Activated CD8-positive, alpha-beta memory T cell treated with anti-CD3 and anti-CD28 coated beads, Interleukin-2, amount 10 ng/mL, durations not matched to agents 7 days and 5 days (primary cell): ENCODE data around the gene TOPORS. TPM values are rescaled to one million over a fixed set of nuclear protein-coding genes. Genes with fewer than 3 reads are reported as not detected.

Experiments used
- ATAC-seq: fragments of 150-1000 bp; cut with Tn5 transposase; one replicate; pipeline ENCODE4 v1.10.0; 2021; ENCODE audit warnings: moderate library complexity
- CTCF ChIA-PET: fragments of 350-600 bp; sonication (Branson Sonifier 250); formaldehyde crosslinking; loops from one replicate; lab custom pipeline; 2021; ENCODE audit warnings: antibody characterized with exemption; lab: Charles Lee
- DNase-seq: peaks from one replicate; pipeline ENCODE4 v3.0.0-alpha.2; 2020
- H3K27ac Mint-ChIP-seq: one replicate; pipeline ENCODE4 v1.8.0; 2021; ENCODE audit warnings: mild to moderate bottlenecking, mixed read lengths
- H3K27me3 Mint-ChIP-seq: one replicate; pipeline ENCODE4 v1.8.0; 2021; ENCODE audit warnings: mixed read lengths
- H3K36me3 Mint-ChIP-seq: one replicate; pipeline ENCODE4 v1.8.0; 2021; ENCODE audit warnings: mild to moderate bottlenecking, mixed read lengths
- H3K4me1 Mint-ChIP-seq: one replicate; pipeline ENCODE4 v1.8.0; 2021; ENCODE audit warnings: mixed read lengths
- H3K4me3 Mint-ChIP-seq: one replicate; pipeline ENCODE4 v1.8.0; 2021; ENCODE audit warnings: mild to moderate bottlenecking, moderate library complexity, mixed read lengths
- H3K9me3 Mint-ChIP-seq: one replicate; pipeline ENCODE4 v1.8.0; 2022; ENCODE audit warnings: low read depth, mixed read lengths
- total RNA-seq, 2 experiments: library from RNA; stranded (reverse); gene quantifications; one replicate each; pipeline ENCODE4 v1.2.3, GENCODE V29; 2021

The TOPORS gene
- total RNA-seq, 2 experiments from 2014 or later: 12.1 to 15.2 TPM

DNA sequence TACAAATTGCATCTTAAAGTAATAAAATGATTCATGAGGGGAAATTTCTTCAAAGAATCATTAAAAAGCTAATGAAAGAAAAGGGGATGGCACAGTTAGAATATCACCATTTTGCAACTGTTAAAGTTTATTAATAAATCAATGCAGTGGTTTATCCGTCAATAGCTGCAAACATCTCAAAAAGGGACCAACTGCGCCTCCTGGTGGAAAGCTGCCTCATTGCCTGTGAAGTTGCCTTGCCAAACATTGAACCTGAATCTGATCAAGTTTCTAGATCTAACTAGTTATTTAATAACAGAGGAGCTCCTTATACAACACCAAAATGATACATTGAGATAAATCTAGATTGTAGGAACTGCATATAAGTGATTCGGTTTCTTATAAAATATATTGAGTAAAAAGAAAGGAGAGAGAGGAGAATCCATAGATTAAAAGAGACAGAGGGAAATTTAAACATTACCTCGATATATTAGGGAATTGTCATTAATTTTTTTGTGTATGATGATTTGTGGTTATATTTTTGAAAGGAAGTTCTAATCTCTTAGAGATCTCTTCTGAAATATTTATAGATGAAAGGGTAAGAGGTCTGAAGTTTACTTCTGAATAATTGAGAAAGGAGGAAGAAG lies 27.4 kb upstream of the TOPORS start:
- Mint-ChIP-seq H3K4me1 (peaks cover 17% of the 10 kb centered on the region), H3K27ac (no peak overlapping the region), H3K9me3 (no peaks in the 10 kb centered on the region), H3K27me3 (peaks cover 18% of the 10 kb centered on the region), H3K36me3 (no peaks in the 10 kb centered on the region), H3K4me3 (no peak overlapping the region)
- DNase-seq (peak; percentile 84), ATAC-seq (peak; percentile 81)
- CTCF ChIA-PET: interaction anchor here (0.6 to 12.5 kb wide), 27 partner anchors 8 to 397 kb away, joined by 3 to 454 read pairs (median 4); partner anchors contain the start of genes ACO1, RIGI, SMIM27 and TOPORS

DNA sequence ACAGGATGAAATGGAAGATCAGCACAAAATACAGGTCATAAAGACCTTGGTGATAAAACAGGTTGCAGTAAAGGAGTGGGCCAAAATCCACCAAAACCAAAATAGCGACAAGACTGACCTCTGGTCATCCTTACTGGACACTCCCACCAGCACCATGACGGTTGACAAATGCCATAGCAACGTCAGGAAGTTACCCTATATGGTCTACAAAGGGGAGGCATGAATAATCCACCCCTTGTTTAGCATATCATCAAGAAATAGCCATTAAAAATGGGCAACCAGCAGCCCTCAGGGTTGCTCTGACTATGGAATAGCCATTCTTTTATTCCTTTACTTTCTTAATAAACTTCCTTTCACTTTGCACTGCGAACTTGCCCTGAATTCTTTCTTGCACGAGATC lies 26.6 kb upstream of the TOPORS start:
- Mint-ChIP-seq H3K27ac (no peak overlapping the region), H3K27me3 (peaks cover 15% of the 10 kb centered on the region), H3K4me3 (no peak overlapping the region), H3K4me1 (peaks cover 18% of the 10 kb centered on the region), H3K36me3 (no peaks in the 10 kb centered on the region), H3K9me3 (no peaks in the 10 kb centered on the region)
- ATAC-seq: no peak
- DNase-seq: no peak
- CTCF ChIA-PET: interaction anchor here (1.0 to 12.5 kb wide), 16 partner anchors 9 to 398 kb away, joined by 3 to 454 read pairs (median 6); partner anchors contain the start of gene ACO1

DNA sequence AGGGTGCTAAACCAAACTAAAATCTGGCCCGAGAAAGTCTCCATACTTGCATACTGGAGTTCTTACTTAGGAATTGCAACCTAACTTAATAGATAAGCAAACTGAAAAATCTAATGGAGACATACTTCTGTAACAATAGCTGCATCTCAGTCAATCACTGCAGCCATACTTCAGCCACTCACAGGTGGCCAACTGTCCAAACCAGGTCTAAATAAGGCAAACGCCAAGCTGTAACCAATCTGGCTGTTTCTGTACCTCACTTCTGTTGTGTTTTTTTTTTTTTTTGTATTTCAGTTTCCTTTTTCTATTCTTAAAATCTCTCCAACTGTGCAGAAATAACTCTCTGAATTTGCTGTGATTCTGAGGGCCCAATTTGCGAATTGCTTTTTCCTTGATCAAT lies 24.9 kb upstream of the TOPORS start:
- Mint-ChIP-seq H3K36me3 (no peaks in the 10 kb centered on the region), H3K4me1 (peaks cover 27% of the 10 kb centered on the region), H3K9me3 (no peaks in the 10 kb centered on the region), H3K4me3 (no peak overlapping the region), H3K27me3 (peaks cover 13% of the 10 kb centered on the region), H3K27ac (no peak overlapping the region)
- ATAC-seq (no peak), DNase-seq (no peak)
- CTCF ChIA-PET: interaction anchor here (1.1 to 12.5 kb wide), 3 partner anchors 27 to 200 kb away, joined by 3 to 454 read pairs (median 83); partner anchors contain the start of gene ACO1

DNA sequence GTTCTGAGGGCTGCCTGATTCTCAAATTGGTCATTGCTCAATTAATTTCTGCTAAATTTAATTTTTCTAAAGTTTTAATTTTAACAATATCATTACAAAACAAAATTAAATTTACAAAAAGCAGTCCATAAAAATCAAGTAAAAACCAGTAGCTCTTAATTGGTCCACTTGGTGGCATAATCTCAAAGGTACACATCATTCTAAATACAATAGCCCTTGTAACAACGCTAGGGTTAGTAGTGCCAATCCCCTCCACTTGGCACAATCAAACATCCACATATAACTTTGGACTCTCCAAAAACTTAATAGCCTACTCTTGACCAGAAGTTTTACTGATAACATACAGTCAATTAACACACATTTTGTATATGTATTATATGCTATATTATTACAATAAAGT lies 22.5 kb upstream of the TOPORS start:
- H3K36me3 Mint-ChIP-seq: peaks cover 2% of the 10 kb centered on the region
- DNase-seq: no peak
- H3K9me3 Mint-ChIP-seq: no peaks in the 10 kb centered on the region
- no peak for ATAC-seq
- no peak overlapping the region for H3K27ac Mint-ChIP-seq
- H3K27me3 Mint-ChIP-seq: peaks cover 8% of the 10 kb centered on the region
- H3K4me1 Mint-ChIP-seq: peaks cover 35% of the 10 kb centered on the region
- CTCF ChIA-PET: interaction anchor here (0.7 to 12.5 kb wide), 7 partner anchors 9 to 198 kb away, joined by 3 to 454 read pairs (median 18); partner anchors contain the start of genes ACO1, RIGI, SMIM27 and TOPORS
- no peak overlapping the region for H3K4me3 Mint-ChIP-seq

DNA sequence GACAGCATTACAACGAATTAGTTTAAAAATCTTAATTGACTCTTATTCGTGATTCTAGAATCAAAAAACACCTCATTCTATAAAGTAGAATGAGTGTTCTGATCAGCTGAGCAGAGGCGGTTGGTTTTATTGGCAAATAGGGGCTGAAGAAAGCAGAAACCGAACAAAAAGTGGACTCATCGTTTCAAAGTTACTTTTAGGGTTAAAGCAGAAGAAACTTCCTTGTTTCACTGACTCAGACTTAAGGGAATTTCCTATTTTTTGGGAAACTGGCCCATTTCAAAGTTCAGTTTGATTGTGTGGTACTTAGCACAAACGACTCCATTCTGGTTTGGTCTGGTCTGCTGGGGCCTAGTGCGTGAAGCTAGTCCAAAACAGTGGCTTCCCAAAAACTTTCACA lies 21.4 kb upstream of the TOPORS start:
- ATAC-seq (no peak), DNase-seq (no peak)
- CTCF ChIA-PET: interaction anchor here (0.6 to 12.5 kb wide), 11 partner anchors 8 to 602 kb away, joined by 3 to 454 read pairs (median 4); partner anchors contain the start of genes ACO1, RIGI, SMIM27 and TOPORS
- Mint-ChIP-seq H3K36me3 (peaks cover 3% of the 10 kb centered on the region), H3K27ac (peak overlapping the region; percentile 98), H3K9me3 (no peaks in the 10 kb centered on the region), H3K4me1 (peaks cover 28% of the 10 kb centered on the region), H3K27me3 (peaks cover 7% of the 10 kb centered on the region), H3K4me3 (peak overlapping the region; percentile 97)

DNA sequence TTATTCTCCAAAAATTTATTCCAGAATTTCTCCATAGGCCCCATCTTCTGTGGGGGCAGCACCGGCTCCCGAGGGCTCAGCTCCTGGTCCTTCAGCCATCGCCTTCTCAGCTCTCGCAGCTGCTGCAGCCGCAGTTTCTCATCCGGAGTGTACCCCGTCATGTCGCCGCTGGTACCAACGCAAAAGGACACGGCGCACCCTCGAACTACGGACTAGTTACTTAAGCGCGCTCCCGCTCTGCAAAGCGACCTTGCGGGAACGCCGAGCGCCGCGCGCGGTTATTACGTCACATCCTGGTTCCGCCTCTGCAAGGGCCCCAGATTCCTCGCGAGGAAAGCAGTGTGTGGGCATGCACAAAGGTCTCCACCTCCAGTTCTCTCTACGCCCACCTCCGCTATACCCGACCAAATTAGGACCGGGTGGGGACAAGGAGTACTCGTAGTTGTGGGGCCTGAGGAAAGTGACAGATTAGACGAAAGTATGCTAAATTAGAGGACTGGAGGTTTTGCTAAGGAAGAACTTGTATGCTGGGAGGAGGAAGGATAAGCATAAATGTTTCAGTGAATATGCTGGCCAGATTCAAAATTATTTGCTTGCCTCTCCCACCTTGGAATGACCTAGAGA lies 20.6 kb upstream of the TOPORS start, which contains the start of gene NDUFB6:
Gene NDUFB6 (minus strand): TSS at position 260 of the 624 bp plus-strand sequence. CDS start 99 bp downstream, at position 161.
- ATAC-seq: peak; percentile 92
- peaks cover 26% of the 10 kb centered on the region for H3K4me1 Mint-ChIP-seq
- H3K36me3 Mint-ChIP-seq: peaks cover 7% of the 10 kb centered on the region
- H3K27ac Mint-ChIP-seq: peak within 1 kb of the TSS; percentile 98
- peak; percentile 98 for DNase-seq
- no peaks in the 10 kb centered on the region for H3K27me3 Mint-ChIP-seq
- CTCF ChIA-PET: interaction anchor here (0.6 to 12.5 kb wide), 12 partner anchors 9 to 431 kb away, joined by 3 to 454 read pairs (median 6); partner anchors contain the start of genes ACO1, RIGI, SMIM27 and TOPORS
- H3K9me3 Mint-ChIP-seq: no peaks in the 10 kb centered on the region
- H3K4me3 Mint-ChIP-seq: peak within 1 kb of the TSS; percentile 97

DNA sequence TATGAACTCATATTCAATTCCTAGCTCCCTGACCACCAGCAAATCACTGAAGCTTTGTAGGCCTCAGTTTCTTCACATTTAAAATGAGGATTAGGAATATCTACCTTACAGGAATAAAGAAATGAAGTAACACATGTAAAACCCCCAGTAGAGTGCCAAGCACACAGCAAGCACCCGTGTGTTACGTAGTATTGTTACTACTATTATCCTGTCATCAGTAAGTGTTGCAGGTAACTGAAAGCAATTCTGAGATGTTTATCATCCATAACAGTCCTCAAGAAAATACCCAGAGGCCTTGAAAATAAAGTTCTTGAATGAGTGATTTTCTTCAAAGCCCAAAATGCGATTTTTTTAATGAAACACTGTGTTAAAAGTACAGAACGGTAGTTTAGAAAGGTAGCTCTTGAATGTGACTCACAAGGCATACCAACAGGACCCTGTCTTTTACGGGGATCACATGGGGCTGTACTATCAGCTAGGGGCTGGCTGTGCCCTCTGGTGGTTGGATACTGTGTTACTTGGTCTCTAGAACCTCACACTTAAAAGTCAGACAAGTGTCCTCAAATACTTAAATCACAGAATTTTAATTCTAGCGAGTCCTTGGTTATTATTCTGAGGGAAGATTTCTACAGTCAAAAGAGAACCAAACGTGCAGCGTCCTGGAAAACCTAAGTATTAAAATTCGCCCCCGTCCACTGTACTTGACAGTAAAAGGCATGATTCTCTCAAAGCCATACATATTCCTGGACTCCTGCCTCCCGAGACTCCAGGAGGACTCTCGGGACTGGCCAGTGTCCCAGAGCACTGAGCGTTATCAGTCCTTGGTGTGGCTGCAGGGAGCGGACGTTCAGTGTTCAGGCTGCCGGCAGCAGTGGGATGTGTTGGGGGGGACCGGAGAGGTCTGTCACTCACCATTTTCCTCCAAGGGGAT lies 19.8 kb upstream of the TOPORS start:
- CTCF ChIA-PET: interaction anchor here (0.6 to 12.5 kb wide), 17 partner anchors 9 to 452 kb away, joined by 3 to 454 read pairs (median 4); partner anchors contain the start of genes ACO1, DNAJA1, RIGI and SMIM27
- Mint-ChIP-seq H3K27ac (peak overlapping the region; percentile 98), H3K27me3 (no peaks in the 10 kb centered on the region), H3K9me3 (no peaks in the 10 kb centered on the region), H3K36me3 (peaks cover 11% of the 10 kb centered on the region), H3K4me3 (peak overlapping the region; percentile 97), H3K4me1 (peaks cover 27% of the 10 kb centered on the region)
- peak; percentile 85 for ATAC-seq
- peak; percentile 89 for DNase-seq

DNA sequence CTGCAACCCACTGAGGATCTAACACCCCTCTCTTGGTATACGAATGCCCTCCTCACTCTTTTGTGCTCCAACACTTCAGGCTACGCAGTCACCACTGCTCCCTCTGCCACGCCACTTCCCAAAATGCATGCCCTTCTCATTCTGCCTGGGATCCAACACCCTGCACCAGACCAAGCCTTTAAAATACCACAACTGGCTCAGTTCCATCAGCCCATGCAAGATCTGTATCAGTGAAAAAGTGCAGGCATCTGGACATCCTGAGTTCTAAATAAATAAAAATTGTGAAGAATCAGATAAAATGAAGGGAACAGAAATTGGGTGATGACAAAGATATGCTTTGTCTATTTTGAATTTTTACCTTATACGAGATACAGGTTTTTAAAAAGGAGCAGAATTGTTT lies 17.9 kb upstream of the TOPORS start:
- CTCF ChIA-PET: no interaction called here
- Mint-ChIP-seq H3K27me3 (no peaks in the 10 kb centered on the region), H3K9me3 (no peaks in the 10 kb centered on the region), H3K4me3 (no peak overlapping the region), H3K36me3 (peaks cover 26% of the 10 kb centered on the region), H3K4me1 (peaks cover 43% of the 10 kb centered on the region), H3K27ac (peak overlapping the region; percentile 25)
- DNase-seq (no peak), ATAC-seq (no peak)

DNA sequence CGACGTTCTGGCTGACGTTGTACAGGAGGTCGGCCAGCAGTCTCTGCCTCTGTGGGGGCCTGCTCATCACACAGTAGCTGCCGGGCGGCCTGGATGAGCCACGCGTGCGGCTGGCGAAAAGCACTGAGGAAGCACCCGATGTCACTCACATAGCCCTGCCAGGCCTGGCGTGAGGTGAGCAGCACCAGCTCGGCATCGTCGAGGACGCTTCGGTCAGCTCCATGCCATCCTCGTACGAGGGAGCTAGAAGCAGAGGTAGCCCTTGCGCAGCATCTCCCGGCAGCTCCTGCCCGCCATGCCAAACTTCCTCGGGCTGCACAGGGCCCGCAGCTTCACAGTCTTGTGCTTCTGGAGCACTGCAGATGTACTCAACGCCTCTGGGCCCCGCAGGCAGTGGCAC lies 14.4 kb upstream of the TOPORS start:
- no peaks in the 10 kb centered on the region for H3K9me3 Mint-ChIP-seq
- no peaks in the 10 kb centered on the region for H3K27me3 Mint-ChIP-seq
- CTCF ChIA-PET: interaction anchor here (3.1 to 3.2 kb wide), 2 partner anchors 15 to 188 kb away, joined by 10 to 19 read pairs; partner anchors contain the start of genes SMIM27 and TOPORS
- H3K4me3 Mint-ChIP-seq: no peak overlapping the region
- peaks cover 31% of the 10 kb centered on the region for H3K36me3 Mint-ChIP-seq
- no peak for DNase-seq
- H3K4me1 Mint-ChIP-seq: peaks cover 30% of the 10 kb centered on the region
- no peak overlapping the region for H3K27ac Mint-ChIP-seq
- ATAC-seq: no peak

DNA sequence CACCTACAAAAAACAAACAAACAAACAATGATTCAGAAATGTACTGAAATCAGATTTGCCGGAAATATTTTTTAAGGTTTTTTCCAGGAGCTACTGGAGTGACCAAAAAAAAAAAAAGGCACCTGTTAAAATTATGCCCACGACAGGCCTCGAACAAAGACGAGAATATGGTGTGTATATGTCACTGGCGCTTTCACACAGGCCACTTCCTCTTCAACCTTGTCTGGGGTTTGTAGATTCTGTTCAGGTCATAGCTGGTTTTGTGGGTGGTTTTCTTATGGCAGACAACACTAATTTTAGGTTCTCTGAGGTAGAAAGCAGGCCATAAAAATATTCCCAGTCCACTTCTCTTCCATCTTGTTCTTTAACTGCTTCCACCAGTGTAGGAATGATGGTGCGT lies 13.6 kb upstream of the TOPORS start:
- Mint-ChIP-seq H3K27ac (peak overlapping the region; percentile 44), H3K27me3 (no peaks in the 10 kb centered on the region), H3K36me3 (peaks cover 32% of the 10 kb centered on the region), H3K9me3 (no peaks in the 10 kb centered on the region), H3K4me1 (peaks cover 25% of the 10 kb centered on the region), H3K4me3 (peak overlapping the region; percentile 1)
- CTCF ChIA-PET: interaction anchor here (0.8 to 3.1 kb wide), 6 partner anchors 8 to 187 kb away, joined by 3 to 19 read pairs (median 5); partner anchors contain the start of genes SMIM27 and TOPORS
- peak; percentile 56 for DNase-seq
- ATAC-seq: peak; percentile 77

DNA sequence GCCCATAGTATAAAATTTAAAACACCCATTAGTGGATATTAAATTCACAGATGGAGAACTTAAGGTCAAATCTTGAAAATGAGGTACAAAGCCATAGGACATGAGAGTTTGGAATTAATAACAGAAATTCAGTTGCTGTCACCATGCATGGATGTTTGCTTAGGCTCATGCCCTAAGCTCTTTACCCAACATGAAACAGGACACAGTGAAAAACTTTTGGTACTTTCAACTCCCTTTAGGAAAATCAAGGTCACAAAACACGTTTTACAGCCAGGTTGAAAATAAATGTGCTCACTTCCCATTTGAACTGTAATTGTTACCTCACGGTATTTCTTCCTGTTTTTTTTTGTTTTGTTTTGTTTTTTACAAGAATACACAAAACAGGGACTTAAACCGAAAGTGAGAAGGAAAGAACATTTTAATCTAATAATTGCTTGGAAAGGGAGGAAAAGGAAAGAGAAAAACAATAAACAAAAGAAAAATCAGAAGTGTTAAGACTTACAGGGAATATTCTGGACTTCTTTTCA lies 6.1 kb upstream of the TOPORS start:
- H3K27me3 Mint-ChIP-seq: no peaks in the 10 kb centered on the region
- CTCF ChIA-PET: interaction anchor here (0.9 kb wide), 1 partner anchor 22 kb away, joined by 3 read pairs; no protein-coding TSS in a partner anchor
- no peaks in the 10 kb centered on the region for H3K9me3 Mint-ChIP-seq
- H3K27ac Mint-ChIP-seq: no peak overlapping the region
- H3K4me3 Mint-ChIP-seq: no peak overlapping the region
- DNase-seq (no peak), ATAC-seq (no peak)
- H3K4me1 Mint-ChIP-seq: peaks cover 16% of the 10 kb centered on the region
- H3K36me3 Mint-ChIP-seq: peaks cover 18% of the 10 kb centered on the region

DNA sequence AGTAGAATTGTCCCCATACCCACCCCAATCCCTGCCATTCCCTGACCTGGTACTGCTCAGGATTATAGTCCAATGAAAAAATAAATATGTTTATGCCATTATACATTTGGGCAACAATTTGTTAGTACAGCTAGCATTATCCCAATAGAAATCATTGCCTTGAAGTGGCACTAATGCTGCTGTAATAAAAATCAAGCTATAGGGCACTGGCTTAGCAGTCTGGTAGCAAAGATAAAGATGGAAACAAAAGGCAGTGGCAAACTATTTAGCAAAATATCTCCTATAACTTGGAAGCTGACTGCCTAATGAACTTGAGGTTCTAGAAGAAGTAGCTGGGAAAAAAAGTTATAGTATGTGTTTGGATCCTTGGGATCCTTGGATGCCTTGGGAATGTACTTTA lies 2.2 kb upstream of the TOPORS start:
- Mint-ChIP-seq H3K27me3 (no peaks in the 10 kb centered on the region), H3K4me3 (no peak overlapping the region), H3K9me3 (no peaks in the 10 kb centered on the region), H3K27ac (no peak overlapping the region), H3K4me1 (peaks cover 28% of the 10 kb centered on the region), H3K36me3 (peaks cover 16% of the 10 kb centered on the region)
- no peak for DNase-seq
- CTCF ChIA-PET: interaction anchor here (1.2 to 1.5 kb wide), 3 partner anchors 11 to 176 kb away, joined by 3 to 7 read pairs (median 4); no protein-coding TSS in a partner anchor
- ATAC-seq: no peak
